GM12892 (cell line): Measurements from ENCODE around the gene GALR1.

Experiments used
- POLR2A ChIP-seq: IDR thresholded peaks from 2 replicates; pipeline ENCODE4 v1.6.1; 2011; ENCODE audit warnings: low read depth, low read length, control low read depth
- TAF1 ChIP-seq: IDR thresholded peaks from 2 replicates; pipeline ENCODE4 v1.6.1; 2011; ENCODE audit warnings: low read depth, mild to moderate bottlenecking, control low read depth, low read length, borderline replicate concordance

DNA sequence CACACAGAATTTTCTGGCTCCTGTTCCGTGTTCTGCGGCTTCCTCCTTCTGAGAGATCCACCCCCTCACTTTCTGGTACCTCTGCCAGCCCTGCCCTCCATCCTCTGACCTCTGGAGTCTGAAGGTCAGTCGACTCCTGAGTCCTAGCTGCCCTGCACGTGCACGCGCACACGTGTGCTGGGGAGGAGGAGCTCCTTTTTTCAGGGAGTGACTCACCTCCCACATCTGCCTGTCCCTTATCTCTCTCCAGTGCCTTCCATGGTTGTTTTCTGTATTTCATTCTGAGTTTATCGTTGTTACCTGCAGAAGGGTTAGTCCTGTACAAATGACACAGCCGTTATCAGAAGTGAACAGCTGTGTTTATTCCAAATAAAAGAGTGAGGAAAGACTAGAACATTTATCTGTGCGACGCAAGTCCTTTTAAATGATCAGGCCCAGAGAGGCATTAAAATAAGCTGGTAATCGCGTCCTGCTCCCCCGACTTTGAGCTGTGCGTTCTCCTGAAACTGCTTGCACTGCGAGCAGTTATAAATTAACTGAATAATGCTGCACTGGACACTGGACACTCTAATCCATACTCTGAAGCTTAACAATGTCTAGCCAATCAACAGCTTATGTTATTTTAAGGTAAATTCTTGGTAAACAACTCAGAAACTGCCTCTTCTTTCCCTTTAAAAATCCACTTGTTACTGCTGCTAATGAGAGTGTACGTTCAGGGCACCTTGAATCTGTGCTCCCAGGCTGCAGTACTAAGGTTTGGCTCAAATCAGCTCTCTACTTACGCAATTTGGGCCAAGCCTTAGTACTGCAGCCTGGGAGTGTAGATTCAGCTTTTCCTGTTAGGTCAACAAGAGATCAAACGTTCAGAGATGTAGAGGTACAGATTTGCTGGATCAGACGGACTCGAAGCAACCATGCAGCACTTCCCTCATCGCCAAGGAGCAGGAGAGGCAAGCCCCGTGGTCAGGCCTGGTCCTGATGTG lies 72.5 kb downstream of the GALR1 start:
- TF ChIP-seq POLR2A = no peak
- no peak for TF ChIP-seq TAF1
